ENCODE measurements around the gene CNTFR.
"Not testable (repeated sequence)": the region's sequence is repeated elsewhere in the genome, so short reads cannot be mapped to it uniquely, and the experiment has no call there.

Gene CNTFR

DNA sequence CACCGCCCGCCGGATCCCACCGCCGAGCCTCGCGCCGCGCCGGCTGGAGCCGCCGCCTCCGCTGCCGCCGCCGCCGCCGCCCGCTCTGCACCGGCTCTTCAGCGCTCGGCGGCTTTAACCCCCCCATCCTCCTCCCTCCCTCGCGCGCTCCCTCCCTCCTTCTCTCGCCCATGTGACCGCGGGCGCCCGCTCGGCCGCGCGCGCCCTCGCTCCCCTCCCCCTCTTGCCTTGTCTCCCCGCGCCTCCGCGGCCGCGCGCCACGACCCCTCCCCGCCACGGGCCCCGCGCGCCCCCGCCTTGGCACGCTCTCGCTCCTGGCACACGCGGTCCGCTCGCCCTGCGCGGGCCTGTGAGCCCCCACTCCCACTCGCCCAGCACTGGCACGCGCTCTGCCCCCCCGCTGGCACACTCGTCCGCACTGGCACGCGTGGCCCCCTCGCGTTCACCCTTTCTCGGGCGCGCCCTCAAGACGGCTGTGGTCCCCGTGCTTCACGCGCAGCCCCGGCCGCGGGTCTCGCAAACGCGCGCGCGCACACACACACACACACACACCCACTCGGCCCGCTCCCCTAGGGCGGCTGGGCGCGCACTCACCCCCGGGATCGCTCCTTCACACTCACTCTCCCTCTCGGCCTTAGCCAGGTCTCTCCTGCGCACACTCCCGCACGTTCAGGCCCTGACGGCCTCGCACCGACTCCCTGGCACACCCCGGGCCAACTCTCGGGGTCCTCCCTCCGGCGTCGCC, at the start of gene CNTFR:
TSS of gene CNTFR (minus strand) at position 89 of the 745 bp plus-strand sequence. CDS start 20,743 bp downstream, outside the sequence.
- peak; percentile 83 for DNase-seq (ENCODE audit: low spot score)
- FAIRE-seq = peak; percentile 92

DNA sequence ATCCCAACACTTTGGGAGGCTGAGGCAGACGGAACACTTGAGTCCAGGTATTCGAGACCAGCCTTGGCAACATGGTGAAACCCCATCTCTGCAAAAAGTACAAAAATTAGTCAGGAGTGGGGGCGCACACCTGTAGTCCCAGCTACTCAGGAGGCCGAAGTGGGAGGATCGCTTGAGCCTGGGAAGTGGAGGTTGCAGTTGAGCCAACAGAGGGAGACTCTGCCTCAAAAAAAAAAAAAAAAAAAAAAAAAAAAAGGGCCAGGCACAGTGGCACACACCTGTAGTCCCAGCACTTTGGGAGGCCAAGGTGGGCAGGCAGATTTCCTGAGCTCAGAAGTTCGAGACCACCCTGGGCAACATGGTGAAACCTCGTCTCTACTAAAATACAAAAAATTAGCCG, 49.8 kb upstream of the CNTFR start:
- DNase-seq (ENCODE audit: low spot score); FAIRE-seq: not testable (repeated sequence)

DNA sequence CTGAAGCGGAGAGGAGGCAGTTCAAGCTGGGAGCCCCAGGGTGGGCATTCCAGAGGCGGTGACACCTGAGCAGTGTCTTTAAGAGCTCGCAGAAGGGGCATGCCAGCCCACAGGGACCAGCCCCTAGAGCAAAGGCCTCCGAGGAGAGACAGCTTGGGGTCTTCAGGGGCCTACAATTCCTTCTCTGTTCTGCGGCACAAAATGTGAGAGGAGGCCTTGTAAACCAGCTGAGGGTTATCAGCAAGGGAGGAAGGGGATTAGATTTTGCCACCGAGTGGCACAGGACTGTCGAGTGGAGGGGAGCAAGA, 48.6 kb upstream of the CNTFR start:
- DNase-seq (ENCODE audit: low spot score) = no peak
- no peak for FAIRE-seq

DNA sequence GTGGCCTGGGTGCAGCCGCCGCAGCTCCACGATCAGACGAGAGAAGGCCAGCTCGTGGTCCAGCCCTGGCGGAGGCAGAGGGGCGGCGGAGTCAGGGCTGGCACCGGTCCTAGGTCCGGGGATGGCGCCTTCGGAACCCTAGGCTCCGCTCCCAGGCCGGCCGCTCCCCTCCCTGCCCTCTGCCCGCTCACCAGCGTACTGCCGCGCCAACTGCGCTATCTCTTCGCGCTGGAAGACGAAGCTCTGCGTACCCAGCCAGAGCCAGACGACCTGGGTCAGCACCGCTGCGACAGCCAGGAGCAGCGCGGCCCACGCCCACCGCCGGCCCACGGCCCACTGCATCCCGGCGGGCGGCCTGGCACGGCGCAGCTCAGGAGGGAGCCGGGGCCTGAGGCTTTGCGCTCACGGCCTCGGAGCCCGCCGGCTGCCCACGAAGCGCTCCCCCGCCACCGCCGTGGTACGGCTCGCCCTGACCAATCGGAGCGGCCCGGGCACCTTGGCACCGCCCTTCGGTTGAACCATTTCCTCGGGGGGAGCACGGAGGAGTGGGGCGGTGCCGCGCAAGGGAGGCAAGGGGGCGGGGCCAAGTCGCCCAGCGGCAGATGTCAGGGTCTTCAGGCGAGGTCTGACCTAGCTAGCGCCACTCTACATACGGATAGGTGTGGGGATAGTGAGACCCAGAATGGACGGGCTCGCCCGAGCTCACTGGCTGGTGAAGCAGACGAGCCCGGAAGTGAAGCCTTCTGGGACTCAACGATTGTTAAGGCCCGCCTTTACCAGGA, 48.0 kb upstream of the CNTFR start, which contains the start of gene SIGMAR1:
TSS of gene SIGMAR1 (minus strand) at position 432 of the 782 bp plus-strand sequence. CDS start at position 342, 90 bp downstream.
- DNase-seq (ENCODE audit: low spot score) = peak; percentile 94
- FAIRE-seq = peak; percentile 88

- FAIRE-seq = no peak
- DNase-seq (ENCODE audit: low spot score) = no peak
Measured at GRCh38 chr9:34636791-34637355, 47.3 kb upstream of the CNTFR start.

- DNase-seq (ENCODE audit: low spot score) (no peak), FAIRE-seq (no peak)
Measured at GRCh38 chr9:34635556-34635955, 46.0 kb upstream of the CNTFR start.

DNA sequence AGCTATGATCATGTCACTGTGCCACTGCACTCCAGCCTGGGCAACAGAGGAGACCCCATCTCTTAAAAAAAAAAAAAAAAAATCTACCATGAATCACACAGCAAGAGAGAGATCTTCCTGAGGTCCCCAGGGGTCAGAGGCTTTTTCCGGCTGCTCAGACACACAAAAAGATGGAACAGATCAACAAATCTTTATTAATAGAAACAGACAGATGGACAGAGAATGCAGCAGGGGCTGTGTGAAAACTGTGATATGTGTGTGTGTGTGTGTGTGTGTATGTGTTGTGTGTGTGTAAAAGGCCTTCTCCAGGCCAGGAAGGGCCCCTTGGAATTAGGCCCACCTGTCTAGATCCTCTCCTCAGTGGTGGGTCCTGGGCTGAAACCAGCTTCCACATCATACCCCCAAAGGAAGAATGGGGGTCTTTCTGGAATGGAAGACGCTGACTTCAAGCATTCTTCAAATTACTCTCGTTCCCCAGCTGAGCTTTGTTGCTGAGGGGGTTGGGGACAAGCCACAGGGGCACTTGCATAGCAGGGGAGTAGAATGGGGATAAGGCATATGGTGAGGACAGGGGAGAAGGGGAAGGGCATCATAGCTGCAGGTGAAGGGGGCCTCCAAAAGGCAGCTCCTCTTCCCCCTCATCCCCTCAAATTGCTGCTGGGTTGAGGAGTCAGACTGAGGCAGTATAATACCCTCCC, 45.2 kb upstream of the CNTFR start:
- DNase-seq (ENCODE audit: low spot score) (no peak), FAIRE-seq (no peak)

GRCh38 chr9:34633851-34634550, 44.5 kb upstream of the CNTFR start:
- DNase-seq (ENCODE audit: low spot score) = peak; percentile 79
- FAIRE-seq = peak; percentile 79

DNA sequence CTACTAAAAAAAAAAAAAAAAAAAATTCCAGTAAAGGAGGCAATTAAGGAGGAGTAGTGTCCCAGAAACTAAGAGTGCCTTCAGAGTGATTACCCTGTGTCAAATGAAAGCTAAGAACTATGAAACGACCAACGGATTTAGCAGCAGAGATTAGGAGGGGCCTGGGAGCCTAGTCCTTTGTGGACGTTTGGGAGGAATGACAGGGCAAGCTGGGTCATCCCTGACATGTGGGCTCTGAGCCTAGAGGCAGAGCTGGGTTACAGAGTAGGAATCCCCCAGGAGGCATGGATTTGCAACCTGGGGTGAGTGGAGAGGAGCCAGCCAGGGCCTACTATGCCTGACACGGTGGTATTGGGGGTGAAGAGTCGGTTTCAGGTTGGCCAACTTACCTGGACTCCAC, 43.6 kb upstream of the CNTFR start:
- FAIRE-seq = no peak
- no peak for DNase-seq (ENCODE audit: low spot score)

DNA sequence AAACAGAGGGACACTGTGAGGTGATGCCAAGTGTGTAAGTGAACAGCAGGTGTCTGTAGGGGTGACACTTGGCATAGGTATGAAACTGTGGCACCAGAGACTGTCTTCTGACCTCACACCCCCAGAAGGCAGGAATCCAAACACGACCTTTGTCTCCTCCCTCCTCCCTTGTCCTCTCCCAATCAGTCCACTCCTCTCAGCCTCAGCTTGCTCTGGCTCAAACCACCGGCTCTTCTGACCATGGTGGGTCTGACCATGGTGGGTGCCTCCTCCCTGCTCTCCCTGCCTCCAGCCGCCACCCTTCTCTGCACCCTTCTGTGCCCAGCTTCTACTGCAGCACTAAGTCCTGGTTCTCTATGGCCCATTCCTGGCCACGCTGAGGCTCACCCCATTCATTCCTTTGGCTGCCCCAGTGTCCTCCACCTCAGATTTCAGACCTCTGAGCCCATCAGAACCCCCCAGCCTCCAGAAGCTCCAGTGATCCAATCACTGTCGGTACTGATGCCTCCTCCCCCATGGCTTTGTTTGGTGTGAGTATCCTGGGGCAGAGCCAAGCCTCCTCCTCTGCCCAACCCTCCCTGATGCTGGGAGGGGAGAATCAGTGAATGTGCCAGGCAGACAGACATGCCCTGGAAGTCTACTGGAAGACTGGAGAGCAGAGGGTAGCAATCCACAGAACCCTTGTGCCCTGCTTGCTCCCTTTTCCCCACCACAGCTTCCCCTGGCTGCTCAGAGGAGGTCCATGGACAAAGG, 41.1 kb upstream of the CNTFR start:
- FAIRE-seq = no peak
- no peak for DNase-seq (ENCODE audit: low spot score)

- DNase-seq (ENCODE audit: low spot score) (no peak), FAIRE-seq (peak; percentile 78)
Measured at GRCh38 chr9:34629491-34629808, 39.9 kb upstream of the CNTFR start.

DNA sequence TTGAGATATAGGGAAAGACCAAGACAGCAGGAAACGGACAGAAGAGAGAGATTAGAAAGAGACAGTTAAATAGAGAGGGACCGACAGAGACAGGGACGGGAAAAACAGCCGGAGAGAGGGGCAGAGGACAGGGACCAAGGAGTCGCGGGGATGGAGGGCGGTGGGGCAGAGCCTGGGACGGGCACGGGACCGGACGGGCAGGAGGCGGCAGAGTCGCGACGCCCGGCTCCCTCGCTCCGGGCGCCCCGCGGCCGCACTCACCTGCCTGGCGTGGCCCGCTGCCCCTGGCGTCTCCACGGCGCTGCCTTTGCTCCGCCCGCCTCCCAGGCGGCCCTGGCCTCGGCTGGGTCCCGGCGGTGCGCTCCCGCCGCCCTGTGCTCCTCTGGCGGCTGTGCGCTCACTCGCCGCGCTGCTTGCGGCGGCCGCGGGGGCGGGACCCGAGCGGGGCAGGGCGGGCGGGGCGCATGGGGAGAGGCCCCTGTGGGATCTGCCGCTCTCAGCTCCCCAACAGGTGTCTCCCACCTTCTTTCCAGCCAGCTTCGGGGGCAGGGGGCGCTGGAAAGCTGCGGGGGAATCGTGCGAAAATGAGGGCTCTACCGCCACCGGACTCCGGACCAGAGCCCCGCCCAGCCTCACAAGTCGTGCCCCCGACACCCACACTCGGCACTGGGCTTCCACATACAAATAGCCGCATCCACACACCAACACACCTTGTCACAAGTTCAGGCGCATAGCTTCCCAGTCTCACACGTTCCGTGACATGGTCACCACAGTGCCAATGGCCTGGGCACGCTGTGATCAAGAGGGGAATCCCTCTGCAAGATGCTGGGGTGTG, 39.3 kb upstream of the CNTFR start, which contains the start of gene ARID3C:
TSS of gene ARID3C (minus strand) at position 411 of the 835 bp plus-strand sequence. CDS start 1,052 bp downstream, outside the sequence.
- FAIRE-seq = peak; percentile 82

DNA sequence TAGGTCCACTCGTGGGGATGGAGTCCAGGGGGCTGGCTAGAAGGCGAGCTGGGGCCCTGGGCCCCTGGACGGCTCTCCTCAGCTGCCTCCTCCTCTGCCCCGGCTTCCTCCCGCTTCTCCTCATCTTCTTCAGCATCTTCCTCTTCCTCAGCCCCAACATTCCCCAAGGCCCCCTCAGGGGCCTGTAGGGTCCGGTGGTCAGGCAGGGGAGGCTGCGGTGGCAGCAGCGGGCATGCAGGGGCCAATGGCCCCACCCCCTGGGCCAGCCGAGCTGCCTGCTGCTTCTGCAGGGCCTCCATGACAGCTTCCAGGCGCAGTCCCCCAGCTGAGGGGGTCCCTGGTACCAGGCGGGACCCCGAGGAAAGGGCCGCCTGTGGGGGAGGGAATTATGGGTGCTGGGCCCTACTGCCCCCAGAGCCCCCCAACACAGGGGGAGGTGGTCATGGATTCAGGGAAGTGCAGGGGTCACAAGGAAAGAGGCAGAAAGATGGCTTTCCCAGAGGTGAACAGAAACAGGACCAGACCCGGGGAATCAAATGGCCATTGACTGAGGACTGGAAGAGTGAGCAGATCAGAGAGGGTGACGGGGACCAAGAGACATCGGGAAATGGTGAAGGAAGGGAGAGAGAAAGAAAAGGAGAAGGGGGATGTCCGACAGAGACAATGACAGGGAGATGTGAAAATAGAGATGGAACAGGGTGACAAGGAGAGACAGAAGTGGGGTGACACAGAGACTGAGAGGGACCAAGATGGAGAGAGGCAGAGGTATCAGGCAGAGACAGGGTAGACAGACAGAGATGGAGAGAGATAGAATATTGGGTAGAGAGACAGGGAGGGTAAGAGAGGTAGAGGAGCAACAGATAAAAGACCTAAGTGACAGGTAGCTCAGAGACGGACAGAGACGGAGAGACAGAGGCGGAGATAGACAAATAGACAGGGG, 38.5 kb upstream of the CNTFR start:
- no peak for DNase-seq (ENCODE audit: low spot score)
- no peak for FAIRE-seq

More for the DNA sequence above, 39.3 kb upstream of the CNTFR start, which contains the start of gene ARID3C:
- DNase-seq (ENCODE audit: low spot score) = peak; percentile 67

DNA sequence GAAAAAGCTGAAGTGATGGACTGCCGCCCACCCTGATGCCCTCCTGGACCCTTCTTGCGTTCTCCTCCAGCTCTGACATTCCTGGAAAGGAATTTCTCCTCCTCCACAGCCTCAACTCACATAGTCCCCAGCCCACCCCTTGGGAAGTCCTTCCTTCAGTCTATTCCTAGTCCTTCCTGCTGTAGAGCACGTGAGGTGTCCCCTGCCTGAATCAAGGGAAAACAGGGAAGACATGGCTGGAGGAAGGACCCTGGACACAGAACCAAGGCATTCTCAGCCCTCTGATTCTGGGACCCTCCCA, 35.6 kb upstream of the CNTFR start:
- no peak for DNase-seq (ENCODE audit: low spot score)
- FAIRE-seq = no peak

DNA sequence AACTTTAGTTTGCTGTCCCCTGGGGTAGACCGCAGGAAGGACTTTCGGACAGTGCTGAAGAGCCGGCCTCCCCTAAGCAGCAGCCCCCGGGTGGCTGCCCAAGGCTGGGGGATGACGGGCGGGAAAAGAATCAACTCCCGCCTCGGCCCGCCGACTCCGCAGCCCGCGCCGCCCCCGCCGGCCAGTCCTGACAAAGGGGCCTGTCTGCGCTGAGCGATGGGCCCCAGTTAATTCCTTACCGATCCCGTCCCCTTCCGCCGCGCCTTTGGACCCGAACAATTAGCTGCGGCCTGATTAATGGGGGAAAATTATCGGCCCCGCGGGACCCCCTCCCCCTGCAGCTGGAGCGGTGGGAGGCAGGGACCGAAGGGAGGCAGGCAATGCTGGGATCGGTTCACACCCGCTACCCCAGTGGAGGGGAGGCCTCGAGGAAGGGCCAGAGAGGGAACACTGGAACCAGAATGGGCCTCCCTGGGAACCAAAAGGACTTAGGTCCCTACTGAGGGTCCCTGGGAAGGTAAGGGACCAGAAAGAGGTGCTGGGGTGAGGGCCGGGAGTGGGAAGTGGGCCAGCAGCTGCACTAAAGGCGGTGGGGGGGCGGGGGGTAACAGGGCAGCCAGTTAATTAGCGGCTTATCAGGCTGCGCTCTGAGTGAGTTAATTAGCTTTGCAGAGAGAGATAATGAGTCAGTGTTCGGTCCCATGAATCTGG, 35.1 kb upstream of the CNTFR start:
- no peak for FAIRE-seq
- no peak for DNase-seq (ENCODE audit: low spot score)

- FAIRE-seq (no peak), DNase-seq (ENCODE audit: low spot score) (no peak)
Measured at GRCh38 chr9:34623374-34624235, 34.1 kb upstream of the CNTFR start.

Data from urothelium cell line (cell line).